GM19193 (cell line): ENCODE data around the gene HIVEP2.

Experiments
- POLR2A ChIP-seq: IDR thresholded peaks from 4 replicates; pipeline ENCODE4 v1.6.1; 2011; ENCODE audit not compliant: insufficient read depth, insufficient read length; ENCODE audit errors: extremely low read depth

HIVEP2 gene

DNA sequence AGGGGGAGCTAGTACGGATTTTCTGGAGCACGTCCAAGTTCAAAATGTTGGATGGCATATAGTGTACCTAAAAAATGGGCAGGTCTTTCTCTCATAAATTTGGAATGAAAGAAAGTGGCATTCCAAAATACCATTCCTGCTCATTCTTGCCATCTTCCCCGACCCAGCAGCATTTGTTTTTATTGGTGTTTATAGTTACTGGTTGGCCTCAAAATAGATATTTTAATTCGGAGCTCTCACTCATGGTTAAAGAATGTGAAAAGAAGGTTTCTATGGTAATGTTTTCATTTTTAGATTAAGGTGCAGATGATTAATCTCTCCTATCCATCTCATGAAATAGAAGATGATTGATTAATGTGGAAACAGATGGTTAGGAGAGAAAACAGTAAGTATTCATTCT is 204.5 kb downstream of the HIVEP2 start:
- no peak for TF ChIP-seq POLR2A

DNA sequence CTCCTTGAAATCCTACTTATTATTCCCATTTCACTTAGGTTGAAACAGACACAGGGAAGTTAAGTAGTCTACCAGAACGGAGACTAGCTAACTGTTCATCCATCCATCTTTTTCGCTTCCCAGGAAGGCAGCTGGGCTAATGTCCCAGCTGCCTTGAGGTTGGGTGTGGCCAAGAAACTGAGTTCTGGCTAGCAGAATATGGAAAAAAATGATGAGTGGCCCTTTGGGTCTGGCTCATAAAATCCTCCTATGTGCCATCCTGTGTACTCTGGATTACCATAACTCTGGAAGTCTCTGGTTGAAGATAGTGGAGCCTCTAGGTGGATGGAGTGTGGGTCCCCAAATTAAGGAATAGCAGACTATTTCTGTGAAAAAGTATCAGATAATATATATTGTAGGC is 206.2 kb downstream of the HIVEP2 start:
- no peak for TF ChIP-seq POLR2A

DNA sequence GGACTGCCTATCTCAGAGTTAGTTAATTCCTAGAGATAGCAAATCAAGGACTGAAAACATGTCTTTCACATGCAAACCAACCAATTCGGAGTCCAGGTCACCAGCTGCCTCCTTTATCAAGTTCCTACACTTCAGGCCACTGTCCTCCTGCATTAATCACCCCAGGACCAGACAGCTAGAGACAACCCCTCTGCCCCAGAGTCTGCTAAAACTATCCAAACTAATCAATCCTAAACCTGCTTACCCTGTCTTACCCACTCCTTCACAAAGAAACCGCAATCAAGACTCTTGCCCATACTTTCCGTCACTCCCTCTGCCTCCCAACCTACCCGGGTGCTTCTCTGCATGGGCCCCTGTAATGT is 207.0 kb downstream of the HIVEP2 start:
- TF ChIP-seq POLR2A, result no peak

DNA sequence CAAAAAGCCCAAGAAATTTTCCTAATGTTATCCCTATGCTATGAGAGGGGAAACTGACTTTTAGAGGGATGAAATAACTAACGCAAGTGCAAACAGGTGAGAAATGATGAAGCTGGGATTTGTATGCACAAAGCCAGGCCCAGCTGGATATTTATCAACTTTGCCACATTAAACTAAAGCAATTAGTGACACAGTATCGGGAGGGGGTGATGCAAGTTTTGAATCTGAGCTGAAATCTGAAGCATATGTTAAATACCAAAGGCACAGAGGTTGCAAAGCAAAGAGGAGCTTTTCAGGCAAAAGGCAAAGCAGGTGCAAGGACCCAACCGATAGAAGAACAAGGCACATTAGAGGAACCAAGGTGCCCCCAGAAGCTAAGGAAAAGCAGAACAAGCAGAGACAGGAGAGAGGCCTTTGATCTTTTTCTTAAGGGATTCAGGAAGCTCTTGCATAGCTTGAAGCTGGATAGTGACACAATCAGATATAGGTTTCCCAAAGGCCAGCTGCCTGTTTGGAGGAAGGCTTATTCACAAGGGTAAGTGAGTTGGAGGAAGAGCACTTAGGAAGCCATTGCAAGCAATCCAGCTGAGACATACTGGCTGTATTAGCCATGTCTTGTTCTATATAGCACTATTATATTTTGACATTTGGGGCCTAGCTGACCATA is 207.5 kb downstream of the HIVEP2 start:
- no peak for TF ChIP-seq POLR2A

DNA sequence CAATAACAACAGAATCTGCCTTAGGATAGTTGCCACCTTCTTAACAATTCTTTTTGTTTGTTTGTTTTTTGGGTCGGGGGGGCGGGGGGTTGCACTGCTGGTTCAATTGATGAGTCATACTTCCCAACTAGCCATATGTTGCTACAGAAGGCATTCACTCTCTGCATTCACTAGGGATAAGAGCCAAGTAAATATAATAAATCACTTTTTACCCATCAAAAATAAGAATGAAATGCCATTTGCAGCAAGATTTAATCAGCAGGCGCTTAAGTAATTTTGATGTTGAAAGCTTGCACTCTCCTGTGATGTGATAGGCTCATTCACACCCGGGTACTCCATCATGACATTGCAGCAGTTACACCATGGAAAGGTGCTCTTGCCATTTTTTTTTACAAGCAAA is 209.8 kb downstream of the HIVEP2 start:
- TF ChIP-seq POLR2A, result no peak

DNA sequence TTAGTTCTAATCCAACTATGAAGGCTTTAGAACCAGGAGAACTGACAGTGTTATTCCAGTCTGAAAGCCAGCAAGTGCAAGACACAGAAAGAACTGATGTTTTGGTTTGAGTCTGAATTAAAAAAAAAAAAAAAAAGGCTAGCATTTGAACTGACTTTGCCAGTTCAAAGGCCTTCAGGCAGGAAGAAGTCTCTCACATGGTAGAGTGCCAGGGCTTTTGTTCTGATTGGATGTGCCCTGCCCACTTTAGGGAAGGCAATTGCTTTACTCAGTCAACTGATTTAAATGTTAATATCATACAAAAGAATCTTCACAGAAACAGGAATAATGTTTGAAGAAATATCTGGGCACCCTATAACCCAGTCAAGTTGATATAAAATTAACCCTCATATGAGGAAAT is 212.2 kb downstream of the HIVEP2 start:
- no peak for TF ChIP-seq POLR2A

DNA sequence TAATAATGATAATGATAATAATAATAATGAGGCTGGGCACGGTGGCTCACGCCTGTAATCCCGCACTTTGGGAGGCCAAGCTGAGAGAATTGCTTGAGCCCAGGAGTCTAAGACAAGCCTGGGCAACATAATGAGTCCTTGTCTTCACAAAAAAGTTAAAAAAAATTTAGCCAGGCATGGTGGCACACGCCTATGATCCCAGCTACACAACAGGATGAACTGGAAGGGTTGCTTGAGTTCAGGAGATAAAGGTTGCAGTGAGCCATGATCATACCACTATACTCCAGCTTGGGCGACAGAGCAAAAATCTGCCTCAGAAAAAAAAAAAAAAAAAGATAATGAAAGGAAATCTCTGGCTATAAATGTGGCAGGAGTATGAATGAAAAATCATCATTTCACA is 213.4 kb downstream of the HIVEP2 start:
- TF ChIP-seq POLR2A, result no peak

DNA sequence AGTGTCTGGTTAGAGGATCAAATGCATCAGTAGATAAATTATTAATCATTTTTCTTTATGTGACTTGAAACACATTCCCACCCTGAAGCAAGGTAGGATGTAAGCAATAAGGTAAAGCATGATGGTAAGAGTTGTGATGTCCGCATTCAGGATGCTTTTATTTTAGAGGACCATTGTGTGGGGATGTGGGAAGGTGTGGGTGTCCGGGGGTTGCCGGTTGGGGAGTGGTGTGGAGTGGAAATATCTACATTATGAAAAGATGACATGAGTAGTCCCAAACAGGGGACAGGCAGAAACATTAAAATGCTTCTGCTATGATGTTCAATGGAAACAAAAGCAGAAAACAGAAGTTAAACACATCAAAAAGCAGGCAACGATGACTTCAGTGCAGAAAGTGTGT is 215.4 kb downstream of the HIVEP2 start:
- no peak for TF ChIP-seq POLR2A

DNA sequence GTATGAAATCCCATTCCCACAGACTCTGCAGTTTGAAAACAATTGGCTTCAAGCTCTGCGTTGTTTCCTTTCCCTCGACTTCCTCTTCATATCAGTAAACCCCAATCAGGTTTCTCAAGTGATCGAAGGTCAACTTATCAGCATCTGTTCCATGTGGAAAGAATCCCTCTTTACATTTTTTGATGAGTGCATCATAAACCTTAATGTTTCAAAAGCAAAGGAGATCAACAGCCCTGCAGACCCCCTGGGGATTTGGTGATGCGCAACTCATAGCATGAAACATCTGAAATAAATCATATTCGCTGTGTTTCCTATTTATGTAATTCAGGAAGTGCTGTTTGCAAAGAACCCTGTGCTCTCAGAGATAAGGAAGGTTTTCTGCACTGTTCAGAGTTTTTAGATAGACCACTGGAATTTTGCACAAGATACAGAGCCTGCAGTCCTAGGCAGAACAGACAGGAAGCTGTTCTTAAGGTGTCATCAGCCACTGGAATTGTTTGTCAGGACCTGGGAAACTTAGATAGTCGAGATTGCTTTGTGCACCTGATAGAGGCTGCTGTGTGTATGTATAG is 216.0 kb downstream of the HIVEP2 start:
- TF ChIP-seq POLR2A, result no peak

DNA sequence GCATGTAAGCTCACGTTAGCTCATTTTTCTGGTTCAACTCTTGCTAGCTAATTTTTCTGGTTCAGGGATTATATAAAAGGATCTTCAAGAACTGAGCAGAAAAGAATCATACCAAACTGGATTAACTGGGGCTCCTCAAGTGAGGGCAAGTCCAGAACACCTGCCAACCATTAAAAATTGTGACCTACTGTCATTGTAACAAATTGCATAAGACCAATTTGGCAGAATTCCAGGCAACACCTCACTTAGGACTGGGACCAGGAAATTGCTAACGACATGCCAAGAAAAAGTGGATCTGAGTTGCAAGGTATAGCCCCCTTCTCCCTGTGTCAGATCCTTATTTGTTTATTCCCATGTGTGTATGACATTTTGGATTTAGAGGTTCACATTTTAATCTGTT is 216.6 kb downstream of the HIVEP2 start:
- TF ChIP-seq POLR2A, result no peak

DNA sequence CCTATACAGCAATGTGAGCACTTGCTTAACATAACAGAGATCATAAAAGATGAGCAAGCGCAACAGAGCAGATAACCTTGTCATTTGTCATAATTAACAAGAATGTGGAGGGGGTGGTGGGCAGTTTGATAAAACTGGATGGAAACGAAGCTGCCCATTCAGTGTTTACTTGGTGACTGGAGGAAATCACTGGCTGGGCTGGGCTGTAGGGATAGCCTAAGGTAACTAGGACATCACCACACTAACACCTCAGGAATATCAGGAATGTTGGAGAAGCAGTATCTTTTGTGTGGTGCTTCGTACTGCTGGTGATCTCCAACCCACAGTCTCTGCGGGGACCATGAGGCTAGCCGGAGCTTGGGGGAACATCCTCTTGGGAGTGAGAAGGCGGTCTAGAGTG is 218.4 kb downstream of the HIVEP2 start:
- no peak for TF ChIP-seq POLR2A

DNA sequence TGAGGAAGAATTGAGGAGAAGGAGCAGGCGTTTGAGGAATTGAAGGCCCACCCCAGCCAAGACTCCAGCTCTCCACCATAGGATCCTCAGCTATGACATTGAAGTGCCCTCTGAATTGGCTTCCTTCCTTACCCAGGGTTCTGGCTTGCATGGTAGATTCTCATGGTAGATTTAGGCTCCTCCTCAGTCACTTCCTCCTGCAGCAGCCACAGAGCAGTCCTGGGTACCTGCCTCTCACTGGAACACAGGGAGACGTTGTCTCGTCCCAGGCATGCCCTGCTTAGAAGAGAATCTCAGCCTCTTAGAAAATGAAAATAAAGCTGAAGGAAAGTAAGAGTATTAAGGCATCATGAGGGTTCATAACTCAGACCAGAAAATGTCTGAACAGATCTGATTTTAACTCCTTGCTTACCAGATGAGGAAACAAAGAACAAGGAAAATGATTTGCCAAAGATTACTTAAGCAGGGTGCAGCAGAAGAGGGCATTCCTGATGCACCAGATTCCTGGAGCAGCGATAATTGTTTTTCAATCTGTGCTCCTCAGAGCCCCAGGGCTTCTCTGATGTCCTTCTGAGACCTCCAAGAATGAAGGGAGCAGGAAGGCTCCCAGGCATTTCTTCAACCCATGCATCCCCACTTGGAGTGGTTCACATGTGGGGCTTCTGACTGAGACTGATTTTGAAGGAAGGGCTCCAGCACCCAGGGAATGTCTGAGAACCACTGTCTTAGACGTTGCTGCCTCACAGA is 219.8 kb downstream of the HIVEP2 start:
- TF ChIP-seq POLR2A, result no peak

DNA sequence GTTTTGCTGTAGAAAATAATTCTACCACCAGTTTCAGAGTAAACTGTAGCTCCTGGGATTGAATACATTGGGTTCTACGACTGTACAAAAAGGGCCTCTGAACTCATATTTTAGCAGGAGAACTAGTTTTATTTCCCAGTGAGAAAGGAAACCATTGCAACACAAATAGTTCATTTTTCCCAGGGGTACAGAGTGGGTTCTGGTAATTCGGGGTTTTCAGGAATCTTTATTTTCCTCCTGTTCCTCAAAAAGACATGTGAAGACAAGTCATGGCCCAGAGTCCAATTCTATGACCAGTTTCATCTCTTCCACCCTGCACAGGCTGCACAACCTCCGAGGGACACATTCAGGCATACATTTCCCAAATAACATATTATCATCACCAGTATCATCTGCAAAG is 222.1 kb downstream of the HIVEP2 start:
- TF ChIP-seq POLR2A, result no peak

DNA sequence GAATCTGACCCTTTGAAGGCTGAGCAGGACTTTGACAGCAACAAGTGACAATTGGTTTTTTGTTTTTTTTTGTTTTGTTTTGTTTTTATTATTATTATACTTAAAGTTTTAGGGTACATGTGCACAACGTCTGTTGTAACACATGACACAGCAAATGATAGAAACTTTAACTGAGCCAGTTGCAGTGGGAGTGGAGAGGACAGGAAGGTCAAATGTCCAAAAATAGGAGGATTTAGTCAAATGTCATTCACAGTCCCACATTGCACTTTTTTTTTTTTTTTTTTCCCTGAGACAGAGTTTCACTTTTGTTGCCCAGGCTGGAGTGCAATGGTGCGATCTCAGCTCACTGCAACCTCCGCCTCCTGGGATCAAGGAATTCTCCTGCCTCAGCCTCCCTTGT is 223.0 kb downstream of the HIVEP2 start:
- no peak for TF ChIP-seq POLR2A

DNA sequence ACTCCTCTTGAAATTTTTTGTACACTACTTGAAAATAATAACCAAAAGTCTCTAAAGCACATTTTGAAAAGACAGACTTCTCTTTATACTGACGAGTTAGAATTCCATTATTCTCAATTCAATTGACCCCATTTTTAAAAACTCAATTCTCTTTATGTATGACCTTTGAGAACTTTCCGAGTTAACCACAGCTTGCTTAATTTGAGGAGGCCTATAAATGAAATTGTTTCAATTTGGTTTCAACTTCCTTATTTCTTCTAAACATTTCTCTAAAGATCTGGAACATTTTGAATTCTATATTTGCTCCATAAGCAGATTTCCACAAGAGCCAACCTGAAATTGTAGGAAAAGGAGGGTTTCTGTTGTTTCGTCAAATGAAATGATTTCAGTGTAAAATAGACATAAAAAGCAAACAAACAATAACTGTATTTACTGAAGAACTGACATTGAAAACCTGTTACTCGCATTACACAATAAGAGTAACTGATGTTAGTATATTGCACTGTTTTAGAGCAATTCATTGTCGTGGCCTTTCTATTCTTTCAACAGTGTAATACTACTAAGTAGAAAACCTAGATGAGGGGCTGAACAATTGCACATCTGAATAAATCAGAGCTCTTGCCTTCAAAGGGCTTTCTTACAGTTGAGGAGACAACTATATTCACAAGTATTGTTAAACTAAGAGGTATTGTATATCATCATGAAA is 223.6 kb downstream of the HIVEP2 start:
- no peak for TF ChIP-seq POLR2A
